Measurements from ENCODE around the gene CASP8AP2.
"Not testable (repeated sequence)": the region's sequence is repeated elsewhere in the genome, so short reads cannot be mapped to it uniquely, and the experiment has no call there.

Gene CASP8AP2

DNA sequence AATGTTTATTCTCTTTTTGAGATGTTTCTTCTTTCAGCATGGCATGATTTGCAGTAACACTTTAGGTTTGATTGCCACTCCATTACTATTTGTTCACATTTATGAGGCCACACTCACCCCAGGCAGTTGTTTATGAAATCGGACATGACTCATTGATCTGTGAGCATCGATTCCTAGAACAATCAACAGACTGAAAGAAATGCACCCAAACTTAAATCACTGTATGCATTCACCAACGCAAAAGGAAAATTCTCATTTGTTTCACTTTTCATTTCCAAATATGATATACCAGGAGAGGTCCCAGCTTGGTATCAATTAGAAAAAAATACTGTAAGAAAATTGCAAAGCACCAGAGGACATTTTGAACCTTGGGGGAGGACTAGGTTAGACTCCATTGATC is 59.2 kb downstream of the CASP8AP2 start:
- no peak for DNase-seq (ENCODE audit: low spot score)

GRCh38 chr6:89890845-89891528 is 61.3 kb downstream of the CASP8AP2 start:
- DNase-seq (ENCODE audit: low spot score), result not testable (repeated sequence)

GRCh38 chr6:89892577-89892976 is 62.9 kb downstream of the CASP8AP2 start:
- DNase-seq (ENCODE audit: low spot score), result not testable (repeated sequence)

GRCh38 chr6:89894169-89894568 is 64.5 kb downstream of the CASP8AP2 start, which contains the start of gene GJA10:
Gene GJA10 (plus strand): TSS chr6:89894469. CDS start chr6:89894469, 0 bp downstream.
- DNase-seq (ENCODE audit: low spot score), result no peak

DNA sequence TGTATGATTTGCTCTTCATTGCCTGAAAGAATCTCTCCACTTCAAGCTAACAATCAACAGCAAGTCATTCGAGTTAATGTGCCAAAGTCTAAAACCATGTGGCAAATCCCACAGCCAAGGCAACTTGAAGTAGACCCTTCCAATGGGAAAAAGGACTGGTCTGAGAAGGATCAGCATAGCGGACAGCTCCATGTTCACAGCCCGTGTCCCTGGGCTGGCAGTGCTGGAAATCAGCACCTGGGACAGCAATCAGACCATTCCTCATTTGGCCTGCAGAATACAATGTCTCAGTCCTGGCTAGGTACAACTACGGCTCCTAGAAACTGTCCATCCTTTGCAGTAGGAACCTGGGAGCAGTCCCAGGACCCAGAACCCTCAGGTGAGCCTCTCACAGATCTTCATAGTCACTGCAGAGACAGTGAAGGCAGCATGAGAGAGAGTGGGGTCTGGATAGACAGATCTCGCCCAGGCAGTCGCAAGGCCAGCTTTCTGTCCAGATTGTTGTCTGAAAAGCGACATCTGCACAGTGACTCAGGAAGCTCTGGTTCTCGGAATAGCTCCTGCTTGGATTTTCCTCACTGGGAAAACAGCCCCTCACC is 65.7 kb downstream of the CASP8AP2 start:
- DNase-seq (ENCODE audit: low spot score), result peak; percentile 74

GRCh38 chr6:89910001-89910901 is 80.6 kb downstream of the CASP8AP2 start:
- DNase-seq (ENCODE audit: low spot score), result not testable (repeated sequence)

GRCh38 chr6:89910902-89911240 is 81.2 kb downstream of the CASP8AP2 start:
- no peak for DNase-seq (ENCODE audit: low spot score)

- DNase-seq (ENCODE audit: low spot score), result no peak
Observed at GRCh38 chr6:89916136-89916920, 86.6 kb downstream of the CASP8AP2 start.

DNA sequence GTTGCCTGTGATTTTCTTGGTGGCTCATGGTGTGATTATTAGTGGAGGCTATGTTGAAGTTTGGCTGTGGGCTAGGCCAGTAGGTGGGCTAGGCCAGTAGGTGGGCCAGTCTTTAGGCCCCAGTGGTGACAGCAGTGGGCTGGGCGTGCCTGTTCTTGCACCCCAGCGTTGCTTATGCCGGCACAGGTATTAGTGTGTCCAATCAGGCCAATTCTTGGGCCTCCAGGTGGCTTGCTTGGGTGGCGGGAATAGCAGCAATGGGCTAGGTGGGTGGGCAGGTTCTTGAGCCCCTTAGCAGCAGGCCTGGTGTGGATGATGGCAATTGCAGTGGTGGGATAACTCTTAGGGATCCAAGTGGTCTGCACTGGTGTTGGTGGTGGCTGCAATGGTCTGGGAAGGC is 87.5 kb downstream of the CASP8AP2 start:
- DNase-seq (ENCODE audit: low spot score), result no peak

- DNase-seq (ENCODE audit: low spot score), result no peak
Observed at GRCh38 chr6:89917801-89918366, 88.2 kb downstream of the CASP8AP2 start.

All from AG08396 (cell line).